Activated T-helper 9 cell treated with anti-CD3 and anti-CD28 coated beads, Interleukin-2, amount 50 U/mL, for 16 hours (primary cell): ENCODE measurements around the gene RAC2.
A peak's percentile ranks its signal among the peaks of the same experiment; 100 is the strongest.

Experiments
- DNase-seq: peaks from one replicate; pipeline ENCODE4 v3.0.0-alpha.2; 2020; ENCODE audit warnings: low read depth

RAC2 gene

GRCh38 chr22:37275622-37276021, 31.6 kb upstream of the RAC2 start:
- DNase-seq, result no peak

GRCh38 chr22:37275134-37275533, 31.1 kb upstream of the RAC2 start:
- no peak for DNase-seq

- DNase-seq, result no peak
Observed at GRCh38 chr22:37274380-37274862, 30.4 kb upstream of the RAC2 start.

GRCh38 chr22:37273846-37274225, 29.8 kb upstream of the RAC2 start:
- no peak for DNase-seq

GRCh38 chr22:37273126-37273845, 29.2 kb upstream of the RAC2 start:
- DNase-seq, result no peak

- no peak for DNase-seq
Observed at GRCh38 chr22:37270928-37271650, 27.0 kb upstream of the RAC2 start.

- no peak for DNase-seq
Observed at GRCh38 chr22:37269936-37270678, 26.0 kb upstream of the RAC2 start.

GRCh38 chr22:37267661-37268413, 23.8 kb upstream of the RAC2 start:
- DNase-seq, result no peak

GRCh38 chr22:37267135-37267587, 23.1 kb upstream of the RAC2 start:
- DNase-seq, result peak; percentile 65

- DNase-seq, result no peak
Observed at GRCh38 chr22:37266581-37267134, 22.6 kb upstream of the RAC2 start.

- no peak for DNase-seq
Observed at GRCh38 chr22:37263966-37264887, 20.2 kb upstream of the RAC2 start.

GRCh38 chr22:37262346-37262745, 18.3 kb upstream of the RAC2 start:
- no peak for DNase-seq

- DNase-seq, result peak; percentile 34
Observed at GRCh38 chr22:37260901-37261336, 16.9 kb upstream of the RAC2 start.

GRCh38 chr22:37260155-37260795, 16.2 kb upstream of the RAC2 start:
- DNase-seq, result no peak

- no peak for DNase-seq
Observed at GRCh38 chr22:37259540-37260029, 15.5 kb upstream of the RAC2 start.

- no peak for DNase-seq
Observed at GRCh38 chr22:37258753-37259401, 14.8 kb upstream of the RAC2 start.

GRCh38 chr22:37258005-37258752, 14.1 kb upstream of the RAC2 start:
- no peak for DNase-seq

- no peak for DNase-seq
Observed at GRCh38 chr22:37256075-37256726, 12.1 kb upstream of the RAC2 start.
